Sigmoid colon (tissue), 4 donors: Measurements from ENCODE around the gene CEP20.

Experiments used
- EP300 ChIP-seq, 4 donors: sonication (generic); formaldehyde crosslinking; IDR thresholded peaks; one replicate each; pipeline ENCODE4 v1.6.1; 2017; ENCODE audit warnings: antibody characterized with exemption in 4 of 4
- POLR2A ChIP-seq, 2 donors: fragments of 450-650 bp; IDR thresholded peaks; one replicate each; pipeline ENCODE4 v1.6.1; 2016; ENCODE audit warnings: antibody characterized with exemption in 2 of 2, mild to moderate bottlenecking in 2 of 2, moderate library complexity in 2 of 2
- TF ChIP-seq, protein P1 (sequence below), 4 experiments: fragments of 450-650 bp in 3 of 4; fragments of 200-600 bp in 1 of 4; IDR thresholded peaks; one replicate each; pipeline ENCODE4 v1.5.1; 2016 to 2019; ENCODE audit warnings: antibody characterized with exemption in 4 of 4, mild to moderate bottlenecking in 3 of 4, moderate library complexity in 2 of 4

DNA sequence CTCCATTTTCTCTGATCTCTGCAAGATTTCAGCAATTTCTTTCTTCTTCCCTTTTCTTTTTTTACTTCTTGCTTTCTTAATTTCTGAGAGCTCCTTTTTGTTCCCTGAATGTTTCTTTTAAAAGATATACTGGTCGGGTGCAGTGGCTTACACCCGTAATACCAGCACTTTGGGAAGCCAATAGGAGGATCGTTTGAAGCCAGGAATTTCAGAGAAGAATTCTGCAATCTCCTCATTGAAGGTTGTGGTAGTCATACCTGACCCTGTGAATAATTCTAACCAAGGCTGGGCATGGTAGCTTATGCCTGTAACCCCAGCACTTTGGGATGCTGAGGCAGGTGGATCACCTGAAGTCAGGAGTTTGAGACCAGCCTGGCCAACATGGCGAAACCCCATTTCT is 45.4 kb upstream of the CEP20 start:
- TF ChIP-seq, protein P1, sequence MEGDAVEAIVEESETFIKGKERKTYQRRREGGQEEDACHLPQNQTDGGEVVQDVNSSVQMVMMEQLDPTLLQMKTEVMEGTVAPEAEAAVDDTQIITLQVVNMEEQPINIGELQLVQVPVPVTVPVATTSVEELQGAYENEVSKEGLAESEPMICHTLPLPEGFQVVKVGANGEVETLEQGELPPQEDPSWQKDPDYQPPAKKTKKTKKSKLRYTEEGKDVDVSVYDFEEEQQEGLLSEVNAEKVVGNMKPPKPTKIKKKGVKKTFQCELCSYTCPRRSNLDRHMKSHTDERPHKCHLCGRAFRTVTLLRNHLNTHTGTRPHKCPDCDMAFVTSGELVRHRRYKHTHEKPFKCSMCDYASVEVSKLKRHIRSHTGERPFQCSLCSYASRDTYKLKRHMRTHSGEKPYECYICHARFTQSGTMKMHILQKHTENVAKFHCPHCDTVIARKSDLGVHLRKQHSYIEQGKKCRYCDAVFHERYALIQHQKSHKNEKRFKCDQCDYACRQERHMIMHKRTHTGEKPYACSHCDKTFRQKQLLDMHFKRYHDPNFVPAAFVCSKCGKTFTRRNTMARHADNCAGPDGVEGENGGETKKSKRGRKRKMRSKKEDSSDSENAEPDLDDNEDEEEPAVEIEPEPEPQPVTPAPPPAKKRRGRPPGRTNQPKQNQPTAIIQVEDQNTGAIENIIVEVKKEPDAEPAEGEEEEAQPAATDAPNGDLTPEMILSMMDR (IDR thresholded peaks at IDR 0.05) = no peak
- TF ChIP-seq POLR2A (IDR thresholded peaks at IDR 0.05) = no peak
- TF ChIP-seq EP300 (IDR thresholded peaks at IDR 0.05) = no peak
